ENCODE data around the gene DMAP1. TPM values are rescaled to one million over a fixed set of nuclear protein-coding genes. Genes with fewer than 3 reads are reported as not detected.

The DMAP1 gene
- total and polyA plus RNA-seq, 11 donors = 23.5 to 35.5 (median 28.7) TPM

Other genes starting within 250 kb of the DMAP1 start
- 10 to 100 TPM; 13.2 to 36.7 (median 14.7) TPM for gene DPH2, start 243.5 kb upstream of the DMAP1 start, total RNA-seq
- 10 to 100 TPM in 1 of 2 donors, 1 to 10 TPM in 1; 8.0 to 65.6 TPM for gene DPH2, start 243.5 kb upstream of the DMAP1 start, polyA plus RNA-seq
- gene ATP6V0B, start 238.5 kb upstream of the DMAP1 start, total RNA-seq = 100 to 1,000 TPM in 3 of 9 donors, 10 to 100 TPM in 6; 71.4 to 140 (median 93.2) TPM
- 100 to 1,000 TPM in 1 of 2 donors, 10 to 100 TPM in 1; 84.7 to 235 TPM for gene ATP6V0B, start 238.5 kb upstream of the DMAP1 start, polyA plus RNA-seq
- 10 to 100 TPM; 26.8 to 65.0 (median 40.2) TPM for gene B4GALT2, start 234.3 kb upstream of the DMAP1 start, total RNA-seq
- 10 to 100 TPM; 29.2 to 65.7 TPM for gene B4GALT2, start 234.3 kb upstream of the DMAP1 start, polyA plus RNA-seq
- 1 to 10 TPM in 7 of 9 donors, under 1 TPM in 2; 0.67 to 3.4 (median 1.3) TPM for gene CCDC24, start 221.9 kb upstream of the DMAP1 start, total RNA-seq
- gene CCDC24, start 221.9 kb upstream of the DMAP1 start, polyA plus RNA-seq = 1 to 10 TPM in 1 of 2 donors, under 1 TPM in 1; 0.90 to 1.2 TPM
- gene SLC6A9, start 182.0 kb upstream of the DMAP1 start, total RNA-seq = 1 to 10 TPM in 6 of 9 donors, under 1 TPM in 3; 0.83 to 2.4 (median 1.1) TPM
- gene SLC6A9, start 182.0 kb upstream of the DMAP1 start, polyA plus RNA-seq = 1 to 10 TPM in 1 of 2 donors, under 1 TPM in 1; 0.61 to 2.0 TPM
- not detected for gene KLF17, start 94.7 kb upstream of the DMAP1 start, total RNA-seq
- gene KLF17, start 94.7 kb upstream of the DMAP1 start, polyA plus RNA-seq = not detected
- gene KLF18, start 71.8 kb upstream of the DMAP1 start, total RNA-seq = not detected
- not detected for gene KLF18, start 71.8 kb upstream of the DMAP1 start, polyA plus RNA-seq
- gene ERI3, start 141.8 kb downstream of the DMAP1 start, total RNA-seq = 10 to 100 TPM; 42.0 to 57.0 (median 48.0) TPM
- 10 to 100 TPM; 29.8 to 68.9 TPM for gene ERI3, start 141.8 kb downstream of the DMAP1 start, polyA plus RNA-seq
- 100 to 1,000 TPM in 2 of 9 donors, 10 to 100 TPM in 7; 55.5 to 108 (median 62.4) TPM for gene RNF220, start 191.8 kb downstream of the DMAP1 start, total RNA-seq
- 10 to 100 TPM; 54.2 to 95.1 TPM for gene RNF220, start 191.8 kb downstream of the DMAP1 start, polyA plus RNA-seq